PC-9 (cell line): ENCODE results near the gene PSMA5. TPM values are rescaled to one million over a fixed set of nuclear protein-coding genes. Genes with fewer than 3 reads are reported as not detected.

Experiments used
- BruUV-seq: library from RNA; stranded (reverse); fragments of 400-500 nt; replicated peaks from 2 replicates; lab custom pipeline; 2021; lab: Mats Ljungman, UMichigan
- CTCF ChIA-PET: fragments of 300-600 bp; sonication (Branson Sonifier 250); formaldehyde crosslinking; loops from one replicate; lab custom pipeline; 2022; ENCODE audit warnings: antibody characterized with exemption; lab: Charles Lee
- POLR2A ChIA-PET: fragments of 300-600 bp; sonication (Branson Sonifier 250); formaldehyde crosslinking; loops from one replicate; lab custom pipeline; 2022; ENCODE audit warnings: antibody characterized with exemption; ENCODE audit not compliant: unreplicated experiment; lab: Charles Lee
- DNase-seq, 2 experiments: peaks; one replicate each; pipeline versions ENCODE4 v3.0.0 to v3.0.0-alpha.2; 2015 to 2022; ENCODE audit warnings: mixed read lengths in 1 of 2
- H2AFZ ChIP-seq: fragments of 200-600 bp; sonication (generic); 2 replicates; pipeline ENCODE4 v1.8.1; 2017; ENCODE audit warnings: antibody characterized with exemption
- H3F3A ChIP-seq: fragments of 200-600 bp; sonication (generic); 2 replicates; pipeline ENCODE4 v1.8.1; 2017; ENCODE audit warnings: antibody characterized with exemption, mild to moderate bottlenecking, low read depth; ENCODE audit not compliant: insufficient read depth
- H3K27ac ChIP-seq: fragments of 200-600 bp; sonication (generic); 2 replicates; pipeline ENCODE4 v1.6.1; 2016; ENCODE audit warnings: mixed run types
- H3K27me3 ChIP-seq: fragments of 200-600 bp; sonication (generic); 2 replicates; pipeline ENCODE4 v1.6.1; 2016; ENCODE audit warnings: low read depth, mixed run types; ENCODE audit not compliant: insufficient read depth
- H3K36me3 ChIP-seq: fragments of 200-600 bp; sonication (generic); 2 replicates; pipeline ENCODE4 v1.6.1; 2016; ENCODE audit warnings: low read depth, mixed run types
- H3K4me1 ChIP-seq: fragments of 200-600 bp; sonication (generic); replicated peaks from 2 replicates; pipeline ENCODE4 v1.6.1; 2016; ENCODE audit warnings: mixed run types; ENCODE audit not compliant: insufficient read depth
- H3K4me2 ChIP-seq: fragments of 200-600 bp; sonication (generic); 2 replicates; pipeline ENCODE4 v1.6.1; 2017; ENCODE audit warnings: mixed run types
- H3K4me3 ChIP-seq: fragments of 200-600 bp; sonication (generic); 2 replicates; pipeline ENCODE4 v1.6.1; 2016; ENCODE audit warnings: mixed run types
- H3K79me2 ChIP-seq: fragments of 200-600 bp; sonication (generic); 2 replicates; pipeline ENCODE4 v1.6.1; 2017; ENCODE audit warnings: low read depth, mixed run types
- H3K9me2 ChIP-seq: fragments of 200-600 bp; sonication (generic); 2 replicates; pipeline ENCODE4 v1.8.1; 2017; ENCODE audit warnings: mild to moderate bottlenecking; ENCODE audit not compliant: insufficient read depth
- H3K9me3 ChIP-seq: fragments of 200-600 bp; sonication (generic); 2 replicates; pipeline ENCODE4 v1.8.1; 2016; ENCODE audit warnings: low read depth; ENCODE audit not compliant: insufficient read depth
- H4K20me1 ChIP-seq: fragments of 200-600 bp; sonication (generic); 2 replicates; pipeline ENCODE4 v1.8.1; 2017; ENCODE audit not compliant: insufficient read depth
- CTCF ChIP-seq: fragments of 200-600 bp; sonication (generic); conservative IDR thresholded peaks from 2 replicates; pipeline ENCODE4 v1.6.1; 2017; ENCODE audit warnings: mixed run types, antibody characterized with exemption, mild to moderate bottlenecking, moderate library complexity
- EZH2 ChIP-seq: fragments of 200-600 bp; sonication (generic); IDR thresholded peaks from 2 replicates; pipeline ENCODE4 v1.8.0; 2017; ENCODE audit warnings: antibody characterized with exemption, low read depth
- intact Hi-C: fragments of 100-400 bp; cut with micrococcal nuclease; formaldehyde crosslinking; loops from one replicate; pipeline ENCODE4 v1.10.0; 2022; ENCODE audit not compliant: unreplicated experiment
- total RNA-seq: library from RNA; stranded (reverse); gene quantifications from 2 replicates; pipeline ENCODE4 v1.2.3, GENCODE V29; 2021

Gene PSMA5
- total RNA-seq, 1 experiment from 2014 or later = 168 TPM

GRCh38 chr1:109354929-109355328, 71.3 kb downstream of the PSMA5 start:
- TF ChIP-seq CTCF (no peak), EZH2 (no peak)
- intact Hi-C loops = no loop called here

GRCh38 chr1:109351457-109351856, 74.8 kb downstream of the PSMA5 start:
- Histone ChIP-seq H3F3A (no peaks in the 10 kb centered on the region), H3K4me1 (no peaks in the 10 kb centered on the region), H3K9me3 (no peaks in the 10 kb centered on the region), H3K4me2 (no peak overlapping the region), H3K36me3 (no peaks in the 10 kb centered on the region), H3K27me3 (no peaks in the 10 kb centered on the region), H3K4me3 (no peak overlapping the region), H3K27ac (no peak overlapping the region), H4K20me1 (no peaks in the 10 kb centered on the region), H2AFZ (no peak overlapping the region), H3K9me2 (no peaks in the 10 kb centered on the region), H3K79me2 (no peaks in the 10 kb centered on the region)
- ChIA-PET CTCF (no interaction called here), POLR2A (no interaction called here)
- TF ChIP-seq CTCF (no peak), EZH2 (no peak)
- DNase-seq = no peak
- intact Hi-C loops = no loop called here
- BruUV-seq = no TSS peak

More at GRCh38 chr1:109354929-109355328, 71.3 kb downstream of the PSMA5 start:
- H3K4me1 ChIP-seq = no peaks in the 10 kb centered on the region
- DNase-seq = no peak
- no peak overlapping the region for H3K27ac ChIP-seq
- H2AFZ ChIP-seq = no peak overlapping the region
- H3K36me3 ChIP-seq = no peaks in the 10 kb centered on the region
- BruUV-seq = no TSS peak
- H3F3A ChIP-seq = peaks cover 5% of the 10 kb centered on the region; the same call in 1 of the 2 replicates
- H3K27me3 ChIP-seq = no peaks in the 10 kb centered on the region
- no peaks in the 10 kb centered on the region for H3K79me2 ChIP-seq
- ChIA-PET CTCF (interaction anchor here (1.0 kb wide), 1 partner anchor 63 kb away, joined by 3 read pairs; no protein-coding TSS in a partner anchor), POLR2A (no interaction called here)
- H4K20me1 ChIP-seq = no peaks in the 10 kb centered on the region
- H3K4me3 ChIP-seq = no peak overlapping the region
- H3K4me2 ChIP-seq = no peak overlapping the region
- no peaks in the 10 kb centered on the region for H3K9me3 ChIP-seq
- H3K9me2 ChIP-seq = no peaks in the 10 kb centered on the region

- Histone ChIP-seq H4K20me1 (no peaks in the 10 kb centered on the region), H3K27ac (no peak overlapping the region), H3K27me3 (no peaks in the 10 kb centered on the region), H3K9me2 (no peaks in the 10 kb centered on the region), H3K79me2 (no peaks in the 10 kb centered on the region), H2AFZ (no peak overlapping the region), H3K4me2 (no peak overlapping the region), H3F3A (no peaks in the 10 kb centered on the region), H3K36me3 (no peaks in the 10 kb centered on the region), H3K4me1 (no peaks in the 10 kb centered on the region), H3K4me3 (no peak overlapping the region), H3K9me3 (no peaks in the 10 kb centered on the region)
- intact Hi-C loops = no loop called here
- DNase-seq = no peak
- ChIA-PET POLR2A (interaction anchor here (0.6 to 0.7 kb wide), 2 partner anchors 75 to 168 kb away, joined by 3 to 11 read pairs; no protein-coding TSS in a partner anchor), CTCF (no interaction called here)
- BruUV-seq = no TSS peak
- TF ChIP-seq EZH2 = no peak
- TF ChIP-seq CTCF = no peak
These were observed 75.6 kb downstream of the PSMA5 start for GRCh38 chr1:109350655-109351054.
